HepG2 (cell line): Measurements from ENCODE around the gene CAVIN1. TPM values are rescaled to one million over a fixed set of nuclear protein-coding genes. Genes with fewer than 3 reads are reported as not detected.

Experiments used
- BHLHE40 ChIP-seq: IDR thresholded peaks from 2 replicates; pipeline ENCODE4 v1.6.1; 2011; ENCODE audit warnings: low read length, improper control_type of control experiment
- FOXM1 ChIP-seq: sonication (generic); formaldehyde crosslinking; IDR thresholded peaks from 2 replicates; pipeline ENCODE4 v1.5.0; 2020; ENCODE audit warnings: missing genetic modification reagents
- ZNF562 ChIP-seq: sonication (generic); formaldehyde crosslinking; IDR thresholded peaks from 2 replicates; pipeline ENCODE4 v1.8.0; 2022; ENCODE audit warnings: missing genetic modification reagents, borderline replicate concordance
- ZNF691 ChIP-seq: sonication (generic); formaldehyde crosslinking; IDR thresholded peaks from 2 replicates; pipeline ENCODE4 v1.4.0; 2020; ENCODE audit warnings: missing genetic modification reagents, low read depth, mild to moderate bottlenecking, borderline replicate concordance
- polyA plus RNA-seq, 8 experiments: library from polyadenylated mRNA; depleted of rRNA in 3 of 8; stranded (reverse) in 7 of 8; unstranded in 1 of 8; fragments of >200 nt; fragmentation: Illumina TruSeq in 4 of 8; extraction: Trizol in 4 of 8; gene quantifications; 2 replicates each; pipeline versions ENCODE4 v1.2.1 to v1.2.3, GENCODE V29; 2011 to 2016; ENCODE audit warnings: low read depth in 4 of 8, missing spikeins in 1 of 8, mixed read lengths in 1 of 8; ENCODE audit not compliant: insufficient read depth in 1 of 8
- total RNA-seq, 5 experiments: library from RNA; depleted of rRNA; stranded (reverse); fragments of >200 nt; fragmentation: Illumina TruSeq; extraction: Trizol; gene quantifications; 2 replicates each; pipeline ENCODE4 v1.2.3, GENCODE V29; 2016; ENCODE audit warnings: low read depth in 1 of 5
- TF ChIP-seq, protein P1 (sequence below): sonication (generic); formaldehyde crosslinking; IDR thresholded peaks from 2 replicates; pipeline ENCODE4 v1.4.0; 2020; ENCODE audit warnings: missing genetic modification reagents, borderline replicate concordance
- TF ChIP-seq, protein P2 (sequence below): sonication (generic); formaldehyde crosslinking; IDR thresholded peaks from 2 replicates; pipeline ENCODE4 v1.5.1; 2020; ENCODE audit warnings: missing genetic modification reagents, mild to moderate bottlenecking, borderline replicate concordance
- TF ChIP-seq, protein P3 (sequence below): sonication (generic); formaldehyde crosslinking; IDR thresholded peaks from 2 replicates; pipeline ENCODE4 v1.5.0; 2020; ENCODE audit warnings: missing genetic modification reagents, mild to moderate bottlenecking, borderline replicate concordance

Gene CAVIN1
- total and polyA plus RNA-seq, 2 of the 13 experiments (the other 11 are each of a cell fraction or from before 2014, with no cell fraction given), result 15.9 to 25.5 TPM

GRCh38 chr17:42387661-42388380, 35.2 kb downstream of the CAVIN1 start (continued):
- TF ChIP-seq, protein P1, sequence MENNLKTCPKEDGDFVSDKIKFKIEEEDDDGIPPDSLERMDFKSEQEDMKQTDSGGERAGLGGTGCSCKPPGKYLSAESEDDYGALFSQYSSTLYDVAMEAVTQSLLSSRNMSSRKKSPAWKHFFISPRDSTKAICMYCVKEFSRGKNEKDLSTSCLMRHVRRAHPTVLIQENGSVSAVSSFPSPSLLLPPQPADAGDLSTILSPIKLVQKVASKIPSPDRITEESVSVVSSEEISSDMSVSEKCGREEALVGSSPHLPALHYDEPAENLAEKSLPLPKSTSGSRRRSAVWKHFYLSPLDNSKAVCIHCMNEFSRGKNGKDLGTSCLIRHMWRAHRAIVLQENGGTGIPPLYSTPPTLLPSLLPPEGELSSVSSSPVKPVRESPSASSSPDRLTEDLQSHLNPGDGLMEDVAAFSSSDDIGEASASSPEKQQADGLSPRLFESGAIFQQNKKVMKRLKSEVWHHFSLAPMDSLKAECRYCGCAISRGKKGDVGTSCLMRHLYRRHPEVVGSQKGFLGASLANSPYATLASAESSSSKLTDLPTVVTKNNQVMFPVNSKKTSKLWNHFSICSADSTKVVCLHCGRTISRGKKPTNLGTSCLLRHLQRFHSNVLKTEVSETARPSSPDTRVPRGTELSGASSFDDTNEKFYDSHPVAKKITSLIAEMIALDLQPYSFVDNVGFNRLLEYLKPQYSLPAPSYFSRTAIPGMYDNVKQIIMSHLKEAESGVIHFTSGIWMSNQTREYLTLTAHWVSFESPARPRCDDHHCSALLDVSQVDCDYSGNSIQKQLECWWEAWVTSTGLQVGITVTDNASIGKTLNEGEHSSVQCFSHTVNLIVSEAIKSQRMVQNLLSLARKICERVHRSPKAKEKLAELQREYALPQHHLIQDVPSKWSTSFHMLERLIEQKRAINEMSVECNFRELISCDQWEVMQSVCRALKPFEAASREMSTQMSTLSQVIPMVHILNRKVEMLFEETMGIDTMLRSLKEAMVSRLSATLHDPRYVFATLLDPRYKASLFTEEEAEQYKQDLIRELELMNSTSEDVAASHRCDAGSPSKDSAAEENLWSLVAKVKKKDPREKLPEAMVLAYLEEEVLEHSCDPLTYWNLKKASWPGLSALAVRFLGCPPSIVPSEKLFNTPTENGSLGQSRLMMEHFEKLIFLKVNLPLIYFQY (CRISPR knock-in tag), result no peak
- TF ChIP-seq, protein P2, sequence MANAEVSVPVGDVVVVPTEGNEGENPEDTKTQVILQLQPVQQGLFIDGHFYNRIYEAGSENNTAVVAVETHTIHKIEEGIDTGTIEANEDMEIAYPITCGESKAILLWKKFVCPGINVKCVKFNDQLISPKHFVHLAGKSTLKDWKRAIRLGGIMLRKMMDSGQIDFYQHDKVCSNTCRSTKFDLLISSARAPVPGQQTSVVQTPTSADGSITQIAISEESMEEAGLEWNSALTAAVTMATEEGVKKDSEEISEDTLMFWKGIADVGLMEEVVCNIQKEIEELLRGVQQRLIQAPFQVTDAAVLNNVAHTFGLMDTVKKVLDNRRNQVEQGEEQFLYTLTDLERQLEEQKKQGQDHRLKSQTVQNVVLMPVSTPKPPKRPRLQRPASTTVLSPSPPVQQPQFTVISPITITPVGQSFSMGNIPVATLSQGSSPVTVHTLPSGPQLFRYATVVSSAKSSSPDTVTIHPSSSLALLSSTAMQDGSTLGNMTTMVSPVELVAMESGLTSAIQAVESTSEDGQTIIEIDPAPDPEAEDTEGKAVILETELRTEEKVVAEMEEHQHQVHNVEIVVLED (CRISPR knock-in tag), result no peak
- no peak for TF ChIP-seq FOXM1 (CRISPR knock-in tag)
- TF ChIP-seq ZNF562 (CRISPR knock-in tag), result 0 out of 2 replicates have a peak, but pooled peaks have one; percentile 49
- TF ChIP-seq BHLHE40, result no peak
- TF ChIP-seq, protein P3, sequence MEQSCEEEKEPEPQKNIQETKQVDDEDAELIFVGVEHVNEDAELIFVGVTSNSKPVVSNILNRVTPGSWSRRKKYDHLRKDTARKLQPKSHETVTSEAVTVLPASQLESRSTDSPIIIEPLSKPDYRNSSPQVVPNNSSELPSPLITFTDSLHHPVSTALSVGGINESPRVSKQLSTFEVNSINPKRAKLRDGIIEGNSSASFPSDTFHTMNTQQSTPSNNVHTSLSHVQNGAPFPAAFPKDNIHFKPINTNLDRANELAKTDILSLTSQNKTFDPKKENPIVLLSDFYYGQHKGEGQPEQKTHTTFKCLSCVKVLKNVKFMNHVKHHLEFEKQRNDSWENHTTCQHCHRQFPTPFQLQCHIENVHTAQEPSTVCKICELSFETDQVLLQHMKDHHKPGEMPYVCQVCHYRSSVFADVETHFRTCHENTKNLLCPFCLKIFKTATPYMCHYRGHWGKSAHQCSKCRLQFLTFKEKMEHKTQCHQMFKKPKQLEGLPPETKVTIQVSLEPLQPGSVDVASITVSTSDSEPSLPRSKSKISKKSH (CRISPR knock-in tag), result no peak
- 0 out of 2 replicates have a peak, but pooled peaks have one; percentile 41 for TF ChIP-seq ZNF691 (CRISPR knock-in tag)
